HAP-1 (cell line): Measurements from ENCODE around the gene RNF157.
"Not testable (repeated sequence)": the region's sequence is repeated elsewhere in the genome, so short reads cannot be mapped to it uniquely, and the experiment has no call there.

Experiments
- DNase-seq, 2 experiments: peaks; one replicate each; pipeline ENCODE4 v3.0.0-alpha.2; 2016 to 2020; ENCODE audit warnings: low spot score in 2 of 2
- H3K27me3 ChIP-seq: fragments of 250-450 bp; sonication (Bioruptor Pico); 2 replicates; pipeline ENCODE4 v1.5.1; 2020; ENCODE audit warnings: low read depth, mild to moderate bottlenecking, moderate library complexity
- H3K36me3 ChIP-seq: fragments of 250-450 bp; sonication (Bioruptor Pico); replicated peaks from 2 replicates; pipeline ENCODE4 v1.5.1; 2020; ENCODE audit warnings: mild to moderate bottlenecking
- H3K4me1 ChIP-seq: fragments of 250-450 bp; sonication (Bioruptor Pico); 2 replicates; pipeline ENCODE4 v1.5.1; 2020; ENCODE audit warnings: mild to moderate bottlenecking
- H3K4me3 ChIP-seq: fragments of 250-450 bp; sonication (Bioruptor Pico); 2 replicates; pipeline ENCODE4 v1.5.1; 2020; ENCODE audit warnings: mild to moderate bottlenecking, moderate library complexity
- H3K9me3 ChIP-seq: fragments of 250-450 bp; sonication (Bioruptor Pico); 2 replicates; pipeline ENCODE4 v1.5.1; 2020; ENCODE audit warnings: mild to moderate bottlenecking, moderate library complexity
- in situ Hi-C: fragments of 300-500 bp; cut with MboI; formaldehyde crosslinking; loops from 3 replicates; pipeline ENCODE4 v1.14.3; 2020; ENCODE audit warnings: low sequenced_read_pairs, inconsistent platforms, mixed read lengths

RNF157 gene

DNA sequence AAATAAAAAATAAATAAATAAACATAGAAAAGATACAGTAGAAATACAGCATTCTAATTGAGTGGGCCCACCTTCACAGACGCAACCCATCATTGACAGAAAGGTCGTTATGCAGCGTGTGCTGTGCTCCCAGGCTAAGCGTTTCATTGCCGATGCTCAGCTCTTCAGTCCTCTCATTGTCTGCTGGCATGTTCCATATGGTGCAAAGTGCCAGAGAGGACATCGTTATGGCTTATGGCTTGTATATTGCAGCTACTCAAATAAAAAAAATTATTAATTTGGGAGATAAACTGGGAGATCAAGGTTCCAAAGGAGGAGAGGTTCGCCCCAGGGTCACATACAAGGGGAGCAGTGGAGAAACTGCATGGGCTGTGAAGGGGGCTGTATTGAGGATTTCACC lies 13.5 kb upstream of the RNF157 start:
- in situ Hi-C loops: no loop called here
- DNase-seq: no peak
- Histone ChIP-seq H3K27me3 (no peaks in the 10 kb centered on the region), H3K4me3 (no peak overlapping the region), H3K9me3 (no peaks in the 10 kb centered on the region), H3K4me1 (no peaks in the 10 kb centered on the region), H3K36me3 (no peaks in the 10 kb centered on the region)

DNA sequence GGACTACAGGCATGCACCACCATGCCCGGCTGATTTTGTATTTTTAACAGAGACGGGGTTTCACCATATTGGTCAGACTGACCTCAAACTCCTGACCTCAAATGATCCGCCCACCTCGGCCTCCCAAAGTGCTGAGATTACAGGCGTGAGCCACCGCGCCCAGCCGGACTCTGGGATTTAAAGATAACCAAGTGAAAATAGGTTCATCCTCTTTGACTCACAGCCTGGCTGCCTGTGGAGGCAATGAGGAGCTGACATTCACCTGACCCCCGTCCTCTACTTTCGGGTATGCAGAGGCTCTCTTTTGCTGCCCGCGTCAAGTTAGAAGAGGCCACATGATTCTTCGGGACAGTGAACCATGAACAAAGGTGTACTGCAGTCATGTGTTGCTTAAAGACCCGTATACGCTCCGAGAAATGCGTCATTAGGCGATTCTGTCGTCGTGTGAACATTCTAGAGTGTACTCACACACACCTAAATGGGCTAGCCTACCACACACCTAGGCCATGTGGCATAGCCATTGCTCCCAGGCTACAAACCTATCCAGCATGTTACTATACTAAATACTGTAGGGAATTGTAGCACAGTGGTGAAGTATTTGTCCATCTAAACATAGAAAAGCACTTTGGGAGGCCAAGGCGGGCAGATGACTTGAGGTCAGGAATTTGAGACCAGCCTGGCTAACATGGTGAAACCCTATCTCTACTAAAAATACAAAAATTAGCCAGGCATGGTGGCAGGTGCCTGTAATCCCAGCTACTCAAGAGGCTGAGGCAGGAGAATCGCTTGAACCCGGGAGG lies 12.9 kb upstream of the RNF157 start:
- H3K27me3 ChIP-seq, DNase-seq, H3K4me1 ChIP-seq, H3K36me3 ChIP-seq, H3K4me3 ChIP-seq, in situ Hi-C loops, H3K9me3 ChIP-seq: not testable (repeated sequence)

DNA sequence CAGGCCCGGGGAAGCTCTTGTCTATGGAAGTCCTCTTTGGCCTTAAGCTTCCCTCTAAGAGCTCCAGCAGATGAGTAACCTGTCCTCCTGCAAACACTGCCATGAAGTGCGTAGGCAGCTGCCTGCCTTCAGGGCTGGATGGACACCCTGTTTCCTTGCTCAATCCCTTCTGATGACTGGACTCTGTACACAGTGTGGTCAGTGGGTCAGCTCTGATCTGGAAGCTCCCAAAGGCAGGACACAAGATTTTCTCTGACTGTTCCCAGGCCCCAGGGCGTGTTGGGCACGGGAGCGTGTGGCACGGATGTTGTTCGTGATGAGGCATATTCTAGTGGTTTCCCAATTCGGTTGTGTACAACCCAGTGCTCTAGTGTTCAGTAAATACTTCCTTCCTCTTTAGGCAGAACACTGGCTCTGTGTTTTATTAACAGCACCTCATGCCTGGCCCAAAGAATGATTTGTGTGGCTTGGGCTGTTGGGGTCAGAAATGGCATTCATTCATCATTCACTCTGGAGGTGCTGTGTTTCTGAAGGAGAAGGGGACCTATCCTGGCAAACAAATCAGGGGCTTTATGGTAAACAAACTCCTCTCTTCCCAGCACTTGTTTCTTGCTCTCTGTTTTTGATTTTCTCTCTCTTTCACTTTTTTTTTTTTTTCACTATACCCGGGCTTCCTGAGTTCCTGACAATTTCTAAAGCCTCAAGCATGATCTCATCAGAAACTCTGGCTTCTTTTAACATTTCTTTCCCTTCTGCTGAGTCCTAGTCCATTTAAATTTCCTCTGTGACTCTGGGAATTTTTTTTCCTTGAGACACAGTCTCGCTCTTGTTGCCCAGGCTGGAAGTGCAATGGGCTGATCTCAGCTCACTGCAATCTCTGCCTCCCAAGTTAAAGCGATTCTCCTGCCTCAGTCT lies 12.0 kb upstream of the RNF157 start:
- Histone ChIP-seq H3K4me3 (no peak overlapping the region), H3K27me3 (no peaks in the 10 kb centered on the region), H3K9me3 (no peaks in the 10 kb centered on the region), H3K36me3 (no peaks in the 10 kb centered on the region), H3K4me1 (no peaks in the 10 kb centered on the region)
- DNase-seq: no peak
- in situ Hi-C loops: no loop called here

DNA sequence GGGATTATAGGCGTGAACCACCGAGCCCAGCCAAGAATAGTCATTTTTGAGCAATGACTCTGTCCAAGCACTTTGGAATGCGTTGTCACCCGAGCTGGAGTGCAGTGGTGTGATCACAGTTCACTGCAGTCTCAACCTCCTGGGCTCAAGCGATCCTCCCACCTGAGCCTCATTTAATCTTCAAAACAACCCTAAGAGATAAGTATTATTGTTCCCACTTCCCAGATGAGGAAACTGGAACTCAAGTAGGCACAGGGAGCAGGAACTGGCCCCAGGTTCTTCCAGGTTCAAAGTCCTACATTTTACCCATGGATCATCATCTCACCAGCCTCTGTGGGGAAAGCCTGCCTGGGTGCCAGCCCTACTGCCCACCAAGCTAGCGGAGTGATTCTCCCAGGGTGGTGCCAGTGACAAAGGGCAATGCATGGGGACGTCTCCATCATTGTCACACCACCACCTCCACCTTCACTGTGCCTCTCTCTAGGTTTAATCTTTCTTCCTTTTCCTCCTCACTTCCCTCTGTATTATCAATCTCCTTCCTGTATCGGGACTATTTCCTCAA lies 11.3 kb upstream of the RNF157 start:
- H3K4me1 ChIP-seq: no peaks in the 10 kb centered on the region
- H3K9me3 ChIP-seq: no peaks in the 10 kb centered on the region
- H3K27me3 ChIP-seq: no peaks in the 10 kb centered on the region
- H3K36me3 ChIP-seq: no peaks in the 10 kb centered on the region
- in situ Hi-C loops: no loop called here
- DNase-seq: no peak
- no peak overlapping the region for H3K4me3 ChIP-seq

DNA sequence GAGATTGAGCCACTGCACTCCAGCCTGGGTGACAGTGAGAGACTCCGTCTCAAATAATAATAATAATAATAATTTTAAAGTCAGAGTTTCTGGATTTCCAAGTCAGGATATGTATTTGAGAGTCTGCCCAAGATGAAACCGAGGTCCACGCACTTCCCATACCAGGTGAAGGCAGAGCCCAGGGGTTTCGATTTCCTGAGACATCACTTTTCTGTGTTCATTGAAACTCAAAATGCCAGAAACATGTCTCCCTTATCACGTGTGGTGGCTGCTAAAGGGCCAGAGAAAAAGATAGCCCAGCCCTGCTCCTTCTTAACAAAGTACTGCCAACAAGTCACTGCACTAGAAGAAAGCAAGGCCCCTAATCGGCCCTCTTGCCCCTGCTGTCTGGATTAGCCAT lies 9.8 kb upstream of the RNF157 start:
- Histone ChIP-seq H3K4me3 (no peak overlapping the region), H3K9me3 (no peaks in the 10 kb centered on the region), H3K4me1 (no peaks in the 10 kb centered on the region), H3K36me3 (no peaks in the 10 kb centered on the region), H3K27me3 (no peaks in the 10 kb centered on the region)
- DNase-seq: no peak
- in situ Hi-C loops: no loop called here

DNA sequence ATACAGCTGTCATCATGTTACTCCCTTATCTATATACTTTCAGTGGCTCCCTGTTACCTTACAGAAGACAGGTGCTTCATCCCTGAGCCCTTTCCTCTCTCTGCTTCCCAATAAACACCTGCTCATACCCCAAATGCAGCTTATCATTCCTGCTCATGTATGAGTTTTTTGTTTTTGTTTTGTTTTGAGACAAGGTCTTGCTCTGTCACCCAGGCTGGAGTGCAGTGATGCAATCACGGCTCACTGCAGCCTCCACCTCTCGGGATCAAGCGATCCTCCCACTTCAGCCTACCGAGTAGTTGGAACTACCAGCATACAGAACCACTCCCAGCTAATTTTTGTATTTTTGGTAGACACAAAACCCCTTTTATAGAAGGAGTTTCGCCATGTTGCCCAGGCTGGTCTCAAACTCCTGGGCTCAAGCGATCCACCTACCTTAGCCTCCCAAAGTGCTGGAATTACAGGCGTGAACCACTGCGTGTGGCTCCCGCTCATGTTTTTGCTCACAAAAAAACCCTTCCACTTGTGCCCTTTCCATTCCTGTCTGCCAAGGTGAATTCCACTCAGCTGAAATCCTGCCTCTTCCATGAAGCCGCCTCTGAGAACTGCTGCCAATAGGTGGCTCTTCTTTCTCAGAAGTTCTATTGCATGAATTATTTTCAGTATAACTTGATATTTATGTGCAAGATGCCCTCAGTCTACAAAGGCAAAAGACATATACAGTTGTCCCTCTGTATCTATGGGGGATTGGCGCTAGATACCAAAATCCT lies 7.9 kb upstream of the RNF157 start:
- Histone ChIP-seq H3K27me3 (no peaks in the 10 kb centered on the region), H3K4me3 (no peak overlapping the region), H3K9me3 (no peaks in the 10 kb centered on the region), H3K4me1 (no peaks in the 10 kb centered on the region), H3K36me3 (no peaks in the 10 kb centered on the region)
- in situ Hi-C loops: no loop called here
- DNase-seq: no peak

DNA sequence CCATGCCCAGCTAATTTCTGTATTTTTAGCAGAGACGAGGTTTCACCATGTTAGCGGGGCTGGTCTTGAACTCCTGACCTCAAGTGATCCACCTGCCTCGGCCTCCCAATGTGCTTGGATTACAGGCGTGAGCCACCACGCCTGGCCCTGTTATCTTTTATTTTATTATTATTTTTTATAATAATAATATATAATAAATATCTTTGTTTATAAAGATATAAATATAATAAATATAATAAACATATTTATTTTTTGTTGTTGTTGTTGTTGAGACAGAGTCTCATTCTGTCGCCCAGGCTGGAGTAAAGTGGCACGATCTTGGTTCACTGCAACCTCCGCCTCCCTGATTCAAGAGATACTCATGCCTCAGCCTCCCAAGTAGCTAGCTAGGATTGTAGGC lies 7.0 kb upstream of the RNF157 start:
- H3K4me1 ChIP-seq: no peaks in the 10 kb centered on the region
- H3K36me3 ChIP-seq: no peaks in the 10 kb centered on the region
- no peak for DNase-seq
- H3K27me3 ChIP-seq: no peaks in the 10 kb centered on the region
- in situ Hi-C loops: no loop called here
- no peak overlapping the region for H3K4me3 ChIP-seq
- H3K9me3 ChIP-seq: no peaks in the 10 kb centered on the region

DNA sequence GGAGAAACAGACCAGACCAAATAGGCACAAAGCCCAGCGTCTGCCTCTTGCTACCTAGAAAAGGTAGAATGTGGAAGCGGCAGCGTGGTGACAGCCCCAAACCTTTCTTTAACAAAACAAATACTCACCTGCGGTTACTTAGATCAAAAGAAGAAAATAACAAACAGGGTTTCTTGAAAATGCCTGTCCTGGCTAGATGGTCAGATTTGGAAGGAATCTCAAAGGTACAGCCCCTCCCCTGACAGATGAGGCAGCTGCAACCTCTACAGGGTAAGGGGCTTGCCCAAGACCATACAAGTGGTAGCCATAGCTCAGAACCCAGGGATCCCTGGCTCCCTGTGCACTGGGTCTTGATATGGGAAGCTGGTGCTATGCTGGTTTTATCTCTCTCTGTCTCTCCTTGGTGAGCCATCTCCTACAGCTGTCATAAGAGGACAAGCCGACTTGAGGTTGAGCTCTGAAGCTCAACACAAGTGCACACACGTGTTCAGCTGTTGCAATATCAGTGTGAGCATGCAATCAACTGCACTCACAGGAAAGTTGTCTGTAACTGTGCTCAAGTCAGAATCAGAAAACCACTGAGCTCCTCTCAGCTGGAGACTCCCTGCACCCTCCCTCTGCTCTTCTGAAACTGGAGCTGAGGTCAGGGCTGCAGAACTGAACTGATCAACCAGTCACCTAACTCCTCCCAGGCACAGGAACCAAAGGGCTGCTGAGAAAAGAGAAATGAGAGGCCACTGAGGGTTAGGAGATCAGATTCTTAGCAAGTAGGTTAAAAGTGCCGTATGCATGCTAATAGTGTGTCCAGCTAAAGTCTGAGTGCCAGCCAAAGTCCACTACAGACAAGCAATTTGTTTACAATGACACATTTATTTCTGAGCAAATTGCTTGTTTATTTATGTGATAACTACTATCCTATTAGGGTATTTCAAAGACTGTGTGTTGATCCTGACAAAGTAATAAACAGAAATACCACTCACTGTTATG lies 6.1 kb upstream of the RNF157 start:
- no peaks in the 10 kb centered on the region for H3K27me3 ChIP-seq
- in situ Hi-C loops: no loop called here
- no peak for DNase-seq
- no peaks in the 10 kb centered on the region for H3K36me3 ChIP-seq
- H3K4me1 ChIP-seq: no peaks in the 10 kb centered on the region
- H3K9me3 ChIP-seq: no peaks in the 10 kb centered on the region
- no peak overlapping the region for H3K4me3 ChIP-seq

DNA sequence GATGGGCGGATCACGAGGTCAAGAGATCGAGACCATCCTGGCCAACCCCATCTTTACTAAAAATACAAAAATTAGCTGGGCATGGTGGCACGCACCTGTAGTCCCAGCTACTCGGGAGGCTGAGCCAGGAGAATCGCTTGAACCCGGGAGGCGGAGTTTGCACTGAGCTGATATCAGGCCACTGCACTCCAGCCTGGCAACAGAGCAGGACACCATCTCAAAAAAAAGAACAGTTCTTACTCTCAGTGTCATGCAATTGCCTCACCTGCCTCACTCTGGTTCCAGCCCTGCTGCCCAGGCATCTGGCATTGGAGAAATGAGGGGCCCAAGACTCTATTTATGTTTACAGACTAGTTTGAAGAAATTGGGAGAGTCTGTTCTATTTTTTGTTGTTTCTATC lies 4.4 kb upstream of the RNF157 start:
- H3K27me3 ChIP-seq, H3K9me3 ChIP-seq, H3K36me3 ChIP-seq, H3K4me1 ChIP-seq, DNase-seq, in situ Hi-C loops, H3K4me3 ChIP-seq: not testable (repeated sequence)

DNA sequence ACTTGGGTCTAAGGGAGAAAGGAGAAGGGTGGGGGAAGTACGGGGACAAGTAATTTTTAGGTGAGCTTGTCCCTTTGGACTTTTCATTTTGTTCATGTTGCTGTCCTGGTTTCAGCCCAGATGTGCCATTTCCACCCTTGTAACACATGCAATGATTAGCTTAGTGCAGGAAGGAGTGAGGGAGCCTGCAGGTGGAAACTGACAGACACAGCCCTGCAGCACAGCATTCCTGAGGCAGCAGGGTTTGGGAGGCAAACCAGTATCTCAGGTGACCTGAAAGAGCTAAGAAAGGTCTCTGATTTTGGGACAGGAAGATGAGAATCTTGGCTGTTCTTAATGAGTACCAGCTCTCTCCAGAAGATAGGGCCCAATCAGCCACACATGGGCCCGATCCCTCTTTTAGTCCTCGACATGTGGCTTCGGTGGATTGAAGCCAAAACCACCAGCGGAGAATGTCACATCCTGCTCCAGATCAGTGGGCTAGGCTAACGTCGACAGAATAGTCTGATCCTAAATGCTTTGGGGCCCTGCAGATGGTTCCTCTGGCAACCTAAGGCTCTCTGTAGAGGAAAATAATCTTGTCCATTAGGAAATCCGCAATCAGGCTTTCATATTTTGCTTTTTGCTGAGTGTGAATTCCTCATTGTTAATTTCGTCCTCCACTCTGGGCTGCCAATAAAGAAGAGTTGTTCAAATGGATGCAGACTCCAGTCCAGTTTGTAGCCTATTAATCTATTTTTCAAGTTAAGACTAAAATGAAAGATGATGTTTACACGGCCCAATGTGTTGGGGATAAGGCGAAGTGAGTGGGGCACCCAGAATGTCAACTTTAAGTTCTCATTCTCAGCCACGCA lies 3.8 kb upstream of the RNF157 start:
- no peaks in the 10 kb centered on the region for H3K9me3 ChIP-seq
- H3K4me3 ChIP-seq: no peak overlapping the region
- no peaks in the 10 kb centered on the region for H3K36me3 ChIP-seq
- in situ Hi-C loops: no loop called here
- no peak for DNase-seq
- peaks cover 11% of the 10 kb centered on the region for H3K4me1 ChIP-seq
- H3K27me3 ChIP-seq: no peaks in the 10 kb centered on the region

DNA sequence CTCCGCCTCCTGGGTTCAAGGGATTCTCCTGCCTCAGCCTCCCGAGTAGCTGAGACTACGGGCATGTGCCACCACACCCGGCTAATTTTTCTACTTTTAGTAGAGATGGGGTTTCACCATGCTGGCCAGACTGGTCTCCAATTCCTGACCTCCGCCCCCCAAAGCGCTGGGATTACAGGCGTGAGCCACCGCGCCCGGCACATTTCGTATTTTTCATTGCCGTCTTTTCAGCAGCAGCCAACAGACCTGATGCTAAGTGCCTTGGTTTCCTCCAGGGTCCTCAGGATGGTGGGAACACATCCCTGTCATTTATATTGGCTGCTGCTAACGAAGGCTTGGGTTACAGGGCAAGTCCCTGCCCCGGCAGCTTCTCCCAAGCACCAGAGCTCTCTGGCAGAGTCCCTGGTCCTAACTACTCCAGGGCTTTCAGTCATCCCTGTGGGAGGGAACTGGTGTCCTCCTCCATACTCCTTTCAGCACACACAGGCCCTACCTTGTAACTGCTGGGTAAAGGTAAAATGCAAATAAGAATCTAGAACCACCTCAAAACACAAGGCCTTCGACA lies 1.5 kb upstream of the RNF157 start:
- peaks cover 21% of the 10 kb centered on the region for H3K4me1 ChIP-seq
- no peaks in the 10 kb centered on the region for H3K9me3 ChIP-seq
- in situ Hi-C loops: no loop called here
- no peaks in the 10 kb centered on the region for H3K36me3 ChIP-seq
- 0 out of 2 replicates have a peak overlapping the region, but pooled peaks have one; percentile 37 for H3K4me3 ChIP-seq
- H3K27me3 ChIP-seq: no peaks in the 10 kb centered on the region
- DNase-seq: no peak

DNA sequence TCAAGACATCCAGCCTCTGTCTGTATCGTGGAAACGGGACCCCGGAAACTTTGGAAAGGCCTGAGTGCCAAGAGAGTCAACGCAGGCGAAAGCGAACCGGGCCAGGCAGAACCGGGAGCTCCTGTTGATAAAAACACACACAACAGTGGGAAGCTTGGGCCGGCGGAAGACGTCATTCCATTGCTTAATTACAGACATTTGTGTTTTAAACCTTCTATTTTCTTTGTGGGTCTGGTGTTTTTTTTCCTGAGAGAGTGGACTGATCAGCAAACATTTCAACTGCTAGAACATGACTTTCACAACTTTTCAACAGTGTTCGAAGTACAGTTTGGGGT lies 878 bp upstream of the RNF157 start:
- H3K36me3 ChIP-seq: no peaks in the 10 kb centered on the region
- H3K4me3 ChIP-seq: peak overlapping the region; percentile 37
- no peaks in the 10 kb centered on the region for H3K9me3 ChIP-seq
- peaks cover 21% of the 10 kb centered on the region for H3K4me1 ChIP-seq
- DNase-seq: no peak
- H3K27me3 ChIP-seq: no peaks in the 10 kb centered on the region
- in situ Hi-C loops: no loop called here
